ENCODE data around the gene PGBD5. TPM values are rescaled to one million over a fixed set of nuclear protein-coding genes. Genes with fewer than 3 reads are reported as not detected.
"Not testable (repeated sequence)": the region's sequence is repeated elsewhere in the genome, so short reads cannot be mapped to it uniquely, and the experiment has no call there.

Gene PGBD5, protein sequence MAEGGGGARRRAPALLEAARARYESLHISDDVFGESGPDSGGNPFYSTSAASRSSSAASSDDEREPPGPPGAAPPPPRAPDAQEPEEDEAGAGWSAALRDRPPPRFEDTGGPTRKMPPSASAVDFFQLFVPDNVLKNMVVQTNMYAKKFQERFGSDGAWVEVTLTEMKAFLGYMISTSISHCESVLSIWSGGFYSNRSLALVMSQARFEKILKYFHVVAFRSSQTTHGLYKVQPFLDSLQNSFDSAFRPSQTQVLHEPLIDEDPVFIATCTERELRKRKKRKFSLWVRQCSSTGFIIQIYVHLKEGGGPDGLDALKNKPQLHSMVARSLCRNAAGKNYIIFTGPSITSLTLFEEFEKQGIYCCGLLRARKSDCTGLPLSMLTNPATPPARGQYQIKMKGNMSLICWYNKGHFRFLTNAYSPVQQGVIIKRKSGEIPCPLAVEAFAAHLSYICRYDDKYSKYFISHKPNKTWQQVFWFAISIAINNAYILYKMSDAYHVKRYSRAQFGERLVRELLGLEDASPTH
- under 1 TPM in 1 of 2 donors, not detected in 1; 0.52 TPM for total RNA-seq

DNA sequence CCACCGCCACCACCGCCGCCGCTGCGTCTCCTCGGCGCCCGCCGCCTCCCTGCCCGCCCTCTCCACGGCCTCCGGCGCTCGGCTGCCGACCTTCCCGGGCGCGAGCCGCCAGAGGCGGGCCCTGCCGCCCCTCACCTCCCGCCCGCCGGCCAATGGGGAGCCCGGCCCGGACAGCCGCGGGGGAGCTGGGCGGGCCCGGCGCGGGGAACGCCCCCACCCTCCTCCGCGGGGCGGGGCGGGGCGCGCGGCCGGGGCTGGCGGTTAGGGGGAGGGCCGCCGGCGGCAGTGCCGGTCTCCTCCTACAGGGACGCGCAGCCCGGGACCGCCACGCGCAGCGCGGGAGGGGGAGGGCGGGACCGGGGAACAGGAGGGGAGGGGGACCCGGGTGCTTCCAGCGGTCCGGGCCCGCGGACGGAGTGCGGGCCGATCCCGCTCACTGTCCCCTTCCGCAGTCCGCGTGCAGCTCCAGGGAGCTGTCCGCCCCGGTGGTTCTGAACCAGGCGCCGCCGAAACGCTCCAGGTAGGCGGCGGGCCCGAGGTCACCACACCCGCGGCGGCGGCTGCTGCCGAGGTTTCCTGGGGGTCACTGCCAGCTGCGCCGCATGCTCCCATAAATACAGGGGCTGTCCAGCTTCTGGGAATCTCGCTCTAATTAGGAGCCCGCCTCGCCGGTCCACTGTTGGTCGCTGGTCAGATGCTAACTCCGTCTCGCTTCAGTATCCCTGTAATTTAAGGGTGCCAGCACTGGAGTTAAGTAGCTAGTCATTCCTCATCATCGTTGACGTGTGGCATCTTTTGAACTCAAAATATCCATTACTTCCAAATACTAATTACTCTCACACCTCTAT, at the start of gene PGBD5:
TSS of gene PGBD5 (minus strand) at position 87 of the 848 bp plus-strand sequence. CDS start 404 bp downstream, outside the sequence.
- Mint-ChIP-seq H3K36me3 (ENCODE audit: low read depth) (peaks cover 15% of the 10 kb centered on the region), H3K4me1 (peaks cover 5% of the 10 kb centered on the region), H3K27me3 (peaks cover 55% of the 10 kb centered on the region), H3K9me3 (peaks cover 4% of the 10 kb centered on the region), H3K27ac (no peak within 1 kb of the TSS), H3K4me3 (peak within 1 kb of the TSS; percentile 79)
- ATAC-seq (replicated peaks), result peak; percentile 82

DNA sequence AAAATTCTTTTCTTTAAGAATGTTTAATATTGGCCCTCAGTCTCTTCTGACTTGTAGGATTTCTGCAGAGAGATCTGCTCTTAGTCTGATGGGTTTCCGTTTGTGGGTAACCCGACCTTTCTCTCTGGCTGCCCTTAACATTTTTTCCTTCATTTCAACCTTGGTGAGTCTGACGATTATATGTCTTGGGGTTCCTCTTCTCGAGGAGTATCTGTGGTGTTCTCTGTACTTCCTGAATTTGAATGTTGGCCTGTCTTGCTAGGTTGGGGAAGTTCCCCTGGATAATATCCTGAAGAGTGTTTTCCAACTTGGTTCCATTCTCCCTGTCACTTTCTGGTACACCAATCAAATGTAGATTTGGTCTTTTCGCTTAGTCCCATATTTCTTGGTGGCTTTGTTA, 48.8 kb upstream of the PGBD5 start:
- peaks cover 45% of the 10 kb centered on the region for H3K27me3 Mint-ChIP-seq
- not testable (repeated sequence) for ATAC-seq (replicated peaks); H3K36me3 Mint-ChIP-seq (ENCODE audit: low read depth); H3K27ac Mint-ChIP-seq; H3K4me1 Mint-ChIP-seq; H3K9me3 Mint-ChIP-seq; H3K4me3 Mint-ChIP-seq

DNA sequence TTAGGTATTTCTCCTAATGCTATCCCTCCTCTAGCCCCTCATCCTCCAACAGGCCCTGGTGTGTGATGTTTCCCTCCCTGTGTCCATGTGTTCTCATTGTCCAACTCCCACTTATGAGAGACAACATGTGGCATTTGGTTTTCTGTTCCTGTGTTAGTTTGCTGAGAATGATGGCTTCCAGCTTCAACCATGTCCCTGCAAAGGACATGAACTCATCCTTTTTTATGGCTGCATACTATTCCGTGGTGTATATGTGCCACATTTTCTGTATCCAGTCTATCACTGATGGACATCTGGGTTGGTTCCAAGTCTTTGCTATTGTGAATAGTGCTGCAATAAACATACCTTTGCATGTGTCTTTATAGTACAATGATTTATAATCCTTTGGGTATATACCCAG, 44.6 kb upstream of the PGBD5 start:
- not testable (repeated sequence) for H3K4me1 Mint-ChIP-seq; H3K27ac Mint-ChIP-seq; H3K9me3 Mint-ChIP-seq; H3K4me3 Mint-ChIP-seq; ATAC-seq (replicated peaks); H3K36me3 Mint-ChIP-seq (ENCODE audit: low read depth)
- H3K27me3 Mint-ChIP-seq, result peaks cover 35% of the 10 kb centered on the region

DNA sequence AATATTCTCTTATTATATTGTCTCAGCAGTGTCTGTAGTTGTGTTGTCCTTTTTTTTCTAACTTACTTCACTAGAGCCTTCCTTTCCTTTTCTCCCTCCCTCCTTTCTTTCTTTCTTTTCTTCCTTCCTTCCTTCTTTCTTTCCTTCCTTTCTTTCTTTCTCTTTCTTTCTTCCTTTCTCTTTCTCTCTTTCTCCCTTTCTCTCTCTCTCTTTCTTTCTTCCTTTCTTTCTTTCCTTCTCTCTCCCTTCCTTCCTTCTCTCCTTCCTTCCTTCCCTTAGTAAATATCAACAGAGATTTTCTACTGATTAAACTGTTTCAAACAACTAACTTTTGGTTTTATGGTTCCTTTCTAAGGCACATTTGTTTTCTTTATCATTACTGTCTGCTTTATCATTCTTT, 43.1 kb upstream of the PGBD5 start:
- Mint-ChIP-seq H3K36me3 (ENCODE audit: low read depth) (no peaks in the 10 kb centered on the region), H3K4me1 (no peaks in the 10 kb centered on the region)

DNA sequence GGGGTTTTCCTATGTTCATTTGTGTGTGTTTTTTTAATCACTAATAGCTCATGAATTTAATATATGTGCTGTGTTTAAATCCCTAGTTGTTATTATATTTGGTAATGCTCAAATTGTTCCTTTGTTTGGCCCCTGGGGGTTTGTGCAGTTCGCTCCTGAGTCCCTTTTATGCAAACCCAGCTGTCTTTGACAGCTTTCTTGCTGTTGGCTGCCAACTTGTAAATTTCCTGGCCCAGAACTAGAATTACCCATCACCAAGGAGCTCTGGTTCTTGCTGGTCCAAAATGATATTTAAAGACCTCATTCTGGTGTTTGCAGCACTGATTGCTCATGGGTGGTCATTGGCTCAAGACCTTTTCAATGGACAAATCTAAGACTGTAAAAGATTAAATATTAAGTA, 39.6 kb upstream of the PGBD5 start:
- Mint-ChIP-seq H3K4me3 (no peak overlapping the region), H3K27ac (no peak overlapping the region), H3K9me3 (peaks cover 5% of the 10 kb centered on the region), H3K27me3 (peaks cover 20% of the 10 kb centered on the region), H3K36me3 (ENCODE audit: low read depth) (no peaks in the 10 kb centered on the region), H3K4me1 (no peaks in the 10 kb centered on the region)
- no peak for ATAC-seq (replicated peaks)

More for the DNA sequence above, 43.1 kb upstream of the PGBD5 start:
- Mint-ChIP-seq H3K27ac (no peak overlapping the region), H3K27me3 (peaks cover 26% of the 10 kb centered on the region), H3K9me3 (peaks cover 8% of the 10 kb centered on the region), H3K4me3 (no peak overlapping the region)
- ATAC-seq (replicated peaks), result no peak

DNA sequence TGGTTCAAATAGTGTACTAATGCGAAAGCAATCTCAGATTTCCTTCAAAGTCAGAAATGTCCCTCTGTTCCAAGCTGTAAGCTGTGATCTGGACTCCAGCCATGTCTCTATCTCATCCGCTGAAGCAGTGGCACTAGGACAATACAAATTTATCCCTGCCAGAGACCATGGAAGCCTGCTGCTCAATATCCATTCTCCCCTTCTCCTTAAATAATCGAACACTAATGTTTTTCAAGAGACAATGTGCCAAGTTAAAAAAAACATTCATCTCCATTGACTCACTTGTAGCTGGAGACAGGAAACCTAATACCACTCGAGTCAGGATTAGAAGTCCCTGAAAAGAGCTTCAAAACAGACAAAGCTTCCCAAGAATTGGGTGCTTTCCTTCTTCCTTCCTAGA, 38.5 kb upstream of the PGBD5 start:
- Mint-ChIP-seq H3K4me3 (no peak overlapping the region), H3K27ac (no peak overlapping the region), H3K4me1 (no peaks in the 10 kb centered on the region), H3K9me3 (peaks cover 5% of the 10 kb centered on the region), H3K36me3 (ENCODE audit: low read depth) (no peaks in the 10 kb centered on the region), H3K27me3 (peaks cover 28% of the 10 kb centered on the region)
- no peak for ATAC-seq (replicated peaks)

DNA sequence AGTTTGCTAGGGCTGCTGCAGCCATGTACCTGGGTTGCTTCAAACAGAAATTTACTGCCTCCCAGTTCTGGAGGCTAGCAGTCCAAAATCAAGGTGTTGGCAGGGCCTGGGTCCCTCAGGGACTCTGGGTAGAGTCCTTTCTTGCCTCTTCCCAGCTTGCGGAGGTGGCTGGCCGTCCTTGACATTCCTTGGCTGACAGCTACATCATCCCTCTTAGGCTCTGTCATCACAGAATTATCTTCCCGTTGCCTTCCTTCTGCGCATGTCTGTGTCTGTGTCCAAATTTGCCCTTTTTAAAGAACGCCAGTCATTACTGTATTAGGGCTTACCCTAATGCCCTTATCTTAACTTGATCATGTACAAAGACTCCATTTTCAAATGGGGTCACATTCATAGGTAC, 37.6 kb upstream of the PGBD5 start:
- Mint-ChIP-seq H3K27ac (no peak overlapping the region), H3K9me3 (no peaks in the 10 kb centered on the region), H3K4me1 (no peaks in the 10 kb centered on the region), H3K36me3 (ENCODE audit: low read depth) (no peaks in the 10 kb centered on the region), H3K27me3 (peaks cover 22% of the 10 kb centered on the region), H3K4me3 (no peak overlapping the region)
- ATAC-seq (replicated peaks), result no peak

DNA sequence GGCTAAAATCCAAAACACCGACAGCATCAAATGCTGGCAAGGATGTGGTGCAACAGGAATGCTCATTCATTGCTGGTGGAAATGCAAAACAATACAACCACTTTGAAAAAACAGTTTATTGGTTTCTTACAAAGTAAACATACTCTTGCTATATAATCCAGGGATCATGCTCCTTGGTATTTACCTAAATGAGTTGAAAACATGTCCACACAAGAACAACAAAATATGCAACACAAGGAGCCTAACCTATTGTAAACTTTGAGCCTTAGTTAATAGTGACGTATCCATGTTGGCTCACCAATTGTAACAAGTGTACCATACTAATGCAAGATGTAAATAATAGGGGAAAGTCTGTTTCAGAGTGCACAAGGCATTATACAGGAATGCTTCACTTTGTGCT, 37.2 kb upstream of the PGBD5 start:
- ATAC-seq (replicated peaks), result no peak
- Mint-ChIP-seq H3K9me3 (no peaks in the 10 kb centered on the region), H3K36me3 (ENCODE audit: low read depth) (no peaks in the 10 kb centered on the region), H3K27me3 (peaks cover 22% of the 10 kb centered on the region), H3K27ac (no peak overlapping the region), H3K4me3 (no peak overlapping the region), H3K4me1 (no peaks in the 10 kb centered on the region)

DNA sequence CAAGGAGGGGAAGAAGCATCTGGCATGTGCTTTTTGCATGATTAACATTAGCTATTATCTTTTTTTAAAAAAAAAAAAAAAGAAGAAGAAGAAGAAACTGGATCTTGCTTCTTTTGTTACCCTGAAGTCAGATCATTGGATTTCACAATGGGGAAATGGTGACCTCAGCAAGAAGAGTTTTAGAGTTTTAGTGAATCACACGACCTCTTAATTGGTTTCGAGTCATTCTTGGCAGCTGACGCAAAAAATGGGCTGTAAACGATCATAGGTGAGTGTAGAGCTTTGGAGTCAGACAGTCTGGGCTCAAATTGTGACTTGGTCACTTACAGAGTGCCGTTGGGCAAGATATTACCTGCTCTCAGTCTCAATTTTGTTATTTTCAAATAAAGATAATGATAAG, 33.3 kb upstream of the PGBD5 start:
- Mint-ChIP-seq H3K36me3 (ENCODE audit: low read depth) (no peaks in the 10 kb centered on the region), H3K9me3 (no peaks in the 10 kb centered on the region), H3K27ac (no peak overlapping the region), H3K4me3 (no peak overlapping the region), H3K4me1 (no peaks in the 10 kb centered on the region), H3K27me3 (peaks cover 27% of the 10 kb centered on the region)
- no peak for ATAC-seq (replicated peaks)

DNA sequence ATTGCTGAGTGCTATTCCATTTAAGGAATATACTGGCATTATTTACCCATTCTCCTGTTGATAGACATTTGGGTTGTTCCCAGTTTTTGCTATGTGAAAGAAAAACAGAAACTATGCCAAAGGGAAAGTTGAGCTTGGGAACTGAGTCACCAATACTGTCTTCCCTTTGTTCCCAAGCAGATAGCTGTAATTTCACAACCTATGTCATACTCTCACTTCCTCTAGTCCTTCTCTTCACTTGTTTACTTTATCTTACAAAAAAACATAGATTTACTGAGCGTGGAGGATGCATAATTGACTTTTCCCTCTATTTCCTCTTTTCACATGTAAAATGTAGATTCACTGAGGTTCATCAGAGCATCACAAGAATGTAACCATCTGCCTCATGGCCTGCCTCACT, 32.4 kb upstream of the PGBD5 start:
- H3K4me1 Mint-ChIP-seq, result no peaks in the 10 kb centered on the region
- no peaks in the 10 kb centered on the region for H3K36me3 Mint-ChIP-seq (ENCODE audit: low read depth)
- H3K27me3 Mint-ChIP-seq, result peaks cover 22% of the 10 kb centered on the region
- no peak for ATAC-seq (replicated peaks)
- no peak overlapping the region for H3K4me3 Mint-ChIP-seq
- no peaks in the 10 kb centered on the region for H3K9me3 Mint-ChIP-seq
- no peak overlapping the region for H3K27ac Mint-ChIP-seq

DNA sequence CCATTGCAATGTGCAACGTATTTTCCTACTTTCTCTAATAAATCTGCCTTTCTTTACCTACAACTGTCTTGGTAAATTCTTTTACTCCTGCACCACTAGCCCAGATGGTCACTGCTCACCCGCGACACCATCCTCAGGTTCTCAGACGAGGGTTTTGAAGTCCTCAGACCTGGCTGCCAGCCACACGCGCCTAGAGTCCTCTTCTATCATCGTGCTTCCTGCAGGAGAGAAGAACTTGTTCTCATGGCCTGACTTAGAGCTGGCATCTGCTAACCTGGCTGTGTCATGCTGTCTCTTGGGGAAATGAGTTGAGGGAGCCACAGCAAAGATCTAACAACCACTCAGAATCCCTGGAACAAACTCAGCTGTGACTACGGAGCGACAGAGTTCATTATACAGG, 30.3 kb upstream of the PGBD5 start:
- ATAC-seq (replicated peaks), result no peak
- H3K9me3 Mint-ChIP-seq, result no peaks in the 10 kb centered on the region

DNA sequence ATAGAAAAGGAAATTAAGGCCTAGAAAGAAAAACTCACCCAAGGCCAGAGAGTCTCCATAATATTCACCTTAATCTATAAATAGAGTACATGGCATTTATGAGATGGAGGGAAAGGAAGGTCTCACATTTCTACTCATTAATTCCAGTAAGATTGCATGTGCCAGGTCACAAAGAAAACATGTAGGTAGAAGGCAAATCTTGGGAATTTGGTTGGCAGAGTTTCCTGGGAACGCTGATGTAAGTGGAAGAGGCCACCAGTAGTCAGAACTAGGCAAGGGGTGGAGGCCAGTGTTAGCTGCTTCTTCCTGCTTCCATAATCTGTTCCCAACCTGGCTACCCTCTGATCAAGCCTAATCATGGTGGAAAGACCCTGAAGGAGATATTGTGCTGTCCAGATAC, 29.2 kb upstream of the PGBD5 start:
- peaks cover 9% of the 10 kb centered on the region for H3K27me3 Mint-ChIP-seq
- H3K9me3 Mint-ChIP-seq, result no peaks in the 10 kb centered on the region
- H3K4me3 Mint-ChIP-seq, result no peak overlapping the region
- ATAC-seq (replicated peaks), result no peak
- H3K27ac Mint-ChIP-seq, result no peak overlapping the region
- H3K36me3 Mint-ChIP-seq (ENCODE audit: low read depth), result no peaks in the 10 kb centered on the region
- no peaks in the 10 kb centered on the region for H3K4me1 Mint-ChIP-seq

More for the DNA sequence above, 30.3 kb upstream of the PGBD5 start:
- H3K27ac Mint-ChIP-seq, result no peak overlapping the region
- H3K27me3 Mint-ChIP-seq, result peaks cover 21% of the 10 kb centered on the region
- H3K4me3 Mint-ChIP-seq, result no peak overlapping the region
- H3K4me1 Mint-ChIP-seq, result no peaks in the 10 kb centered on the region
- H3K36me3 Mint-ChIP-seq (ENCODE audit: low read depth), result no peaks in the 10 kb centered on the region

DNA sequence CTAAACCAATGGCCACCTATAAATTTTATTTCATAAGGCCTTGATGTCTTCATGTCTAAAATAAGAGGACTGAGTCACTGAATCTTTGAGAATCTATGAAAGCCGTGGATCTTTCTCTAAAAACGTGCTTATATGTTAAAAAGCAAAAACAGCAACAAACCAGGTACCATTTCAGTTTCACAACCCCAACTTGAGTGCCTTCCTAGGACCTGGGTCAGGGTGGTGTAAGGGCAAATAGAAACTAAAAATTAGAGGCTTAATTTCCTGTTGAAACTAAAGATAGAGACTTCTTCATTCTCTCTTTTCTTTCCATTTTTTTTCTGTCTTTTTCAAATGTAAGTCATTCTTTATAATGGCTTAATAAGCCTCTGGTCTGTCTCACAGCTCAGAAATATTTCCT, 27.2 kb upstream of the PGBD5 start:
- no peak for ATAC-seq (replicated peaks)
- no peaks in the 10 kb centered on the region for H3K9me3 Mint-ChIP-seq
- H3K4me1 Mint-ChIP-seq, result no peaks in the 10 kb centered on the region

DNA sequence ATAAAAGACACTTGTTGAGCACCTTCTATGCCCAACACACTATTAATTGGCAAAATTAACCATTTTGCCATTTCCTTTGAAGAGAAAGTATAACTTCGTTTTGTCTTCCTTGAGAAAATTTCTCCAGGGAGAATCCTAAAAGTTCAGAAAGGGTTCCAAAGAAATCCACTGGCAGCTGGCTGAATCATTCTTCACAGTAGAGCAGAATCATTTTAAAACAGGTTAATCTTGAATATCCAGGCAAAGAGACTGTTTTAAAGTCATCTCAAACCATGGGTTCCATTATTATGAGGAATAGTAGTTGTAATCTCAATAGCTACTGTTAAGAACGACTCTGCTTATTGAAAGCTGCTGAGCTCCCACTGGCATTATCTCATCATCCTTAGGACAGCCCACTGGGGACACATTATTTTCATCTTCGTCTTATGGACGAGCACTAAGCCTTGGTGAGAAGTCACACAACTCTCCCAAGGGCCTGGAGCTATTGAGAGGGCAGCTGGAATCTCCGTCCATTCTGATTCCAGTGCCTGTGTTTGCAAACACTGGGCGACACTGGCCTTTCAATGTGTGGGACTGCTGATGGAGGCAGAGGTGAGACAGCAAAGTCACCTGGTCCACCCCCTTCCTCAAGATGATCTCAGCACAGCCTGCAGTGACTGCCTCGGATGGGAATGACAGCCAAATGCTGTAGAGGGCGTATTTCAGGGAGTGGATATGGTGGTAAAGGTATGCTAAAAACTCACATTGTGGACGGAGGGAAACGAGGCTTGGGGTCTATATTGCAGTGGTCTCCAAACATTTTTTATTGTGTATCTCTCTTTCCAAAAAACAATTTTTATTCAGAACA, 15.3 kb upstream of the PGBD5 start:
- Mint-ChIP-seq H3K4me3 (no peak overlapping the region), H3K27ac (no peak overlapping the region), H3K4me1 (no peaks in the 10 kb centered on the region), H3K9me3 (no peaks in the 10 kb centered on the region), H3K36me3 (ENCODE audit: low read depth) (no peaks in the 10 kb centered on the region), H3K27me3 (peaks cover 37% of the 10 kb centered on the region)
- ATAC-seq (replicated peaks), result no peak

More for the DNA sequence above, 27.2 kb upstream of the PGBD5 start:
- peaks cover 11% of the 10 kb centered on the region for H3K27me3 Mint-ChIP-seq
- no peak overlapping the region for H3K27ac Mint-ChIP-seq
- no peak overlapping the region for H3K4me3 Mint-ChIP-seq
- H3K36me3 Mint-ChIP-seq (ENCODE audit: low read depth), result no peaks in the 10 kb centered on the region
